GM12873 (cell line): ENCODE measurements around the gene SERGEF.

Experiments used
- TF ChIP-seq, protein P1 (sequence below): IDR thresholded peaks from 2 replicates; pipeline ENCODE4 v1.5.1; 2012; ENCODE audit warnings: low read depth, mild to moderate bottlenecking, moderate library complexity, low read length, control low read depth; ENCODE audit not compliant: insufficient read depth; ENCODE audit errors: missing control alignments

SERGEF gene

DNA sequence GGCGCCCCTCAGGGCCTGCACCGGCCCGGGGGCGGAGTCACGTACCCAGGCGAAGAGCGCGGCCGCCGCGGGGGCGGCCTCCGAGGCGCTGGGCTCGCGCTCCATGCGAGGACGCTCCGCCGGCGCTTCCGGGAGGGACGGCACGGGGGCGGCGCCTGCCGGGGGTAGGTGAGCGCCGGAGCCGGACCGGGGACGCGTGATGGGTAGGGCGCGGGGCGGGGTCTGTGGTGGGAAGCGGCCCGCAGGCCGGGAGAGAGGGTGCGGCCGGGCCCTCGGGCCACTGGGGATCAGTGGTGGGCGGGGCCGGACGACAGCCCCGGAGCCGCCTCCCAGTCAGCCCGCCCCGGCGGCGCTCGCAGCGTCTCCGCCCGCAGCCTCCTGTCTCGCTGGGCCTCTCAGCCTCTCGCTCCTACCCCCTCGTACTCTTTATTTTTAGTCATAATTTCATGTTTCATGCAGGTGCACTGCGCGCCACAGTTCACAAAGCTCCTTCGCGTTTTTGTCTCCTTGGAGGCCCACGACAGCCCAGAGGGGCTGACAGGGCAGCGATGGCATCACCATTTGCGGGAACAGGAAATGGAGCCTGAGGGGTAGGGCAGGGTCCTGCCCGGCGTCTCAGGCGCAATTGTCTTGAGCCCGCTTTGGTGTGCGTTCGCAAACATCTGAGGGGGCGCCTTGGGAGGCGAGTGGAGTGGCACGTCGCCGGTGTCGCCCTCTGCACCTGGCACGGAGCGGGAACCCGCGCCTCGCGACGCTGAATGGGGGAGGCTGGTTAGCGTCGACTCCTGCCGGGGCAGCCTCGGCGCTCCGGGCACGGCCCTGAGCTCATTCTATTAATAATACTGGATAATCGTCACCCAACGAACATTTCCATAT lies at the start of gene SERGEF:
SERGEF (minus strand) TSS at position 142 of the 876 bp plus-strand sequence; CDS start at position 105, 37 bp downstream.
- TF ChIP-seq, protein P1, sequence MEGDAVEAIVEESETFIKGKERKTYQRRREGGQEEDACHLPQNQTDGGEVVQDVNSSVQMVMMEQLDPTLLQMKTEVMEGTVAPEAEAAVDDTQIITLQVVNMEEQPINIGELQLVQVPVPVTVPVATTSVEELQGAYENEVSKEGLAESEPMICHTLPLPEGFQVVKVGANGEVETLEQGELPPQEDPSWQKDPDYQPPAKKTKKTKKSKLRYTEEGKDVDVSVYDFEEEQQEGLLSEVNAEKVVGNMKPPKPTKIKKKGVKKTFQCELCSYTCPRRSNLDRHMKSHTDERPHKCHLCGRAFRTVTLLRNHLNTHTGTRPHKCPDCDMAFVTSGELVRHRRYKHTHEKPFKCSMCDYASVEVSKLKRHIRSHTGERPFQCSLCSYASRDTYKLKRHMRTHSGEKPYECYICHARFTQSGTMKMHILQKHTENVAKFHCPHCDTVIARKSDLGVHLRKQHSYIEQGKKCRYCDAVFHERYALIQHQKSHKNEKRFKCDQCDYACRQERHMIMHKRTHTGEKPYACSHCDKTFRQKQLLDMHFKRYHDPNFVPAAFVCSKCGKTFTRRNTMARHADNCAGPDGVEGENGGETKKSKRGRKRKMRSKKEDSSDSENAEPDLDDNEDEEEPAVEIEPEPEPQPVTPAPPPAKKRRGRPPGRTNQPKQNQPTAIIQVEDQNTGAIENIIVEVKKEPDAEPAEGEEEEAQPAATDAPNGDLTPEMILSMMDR, result no peak

DNA sequence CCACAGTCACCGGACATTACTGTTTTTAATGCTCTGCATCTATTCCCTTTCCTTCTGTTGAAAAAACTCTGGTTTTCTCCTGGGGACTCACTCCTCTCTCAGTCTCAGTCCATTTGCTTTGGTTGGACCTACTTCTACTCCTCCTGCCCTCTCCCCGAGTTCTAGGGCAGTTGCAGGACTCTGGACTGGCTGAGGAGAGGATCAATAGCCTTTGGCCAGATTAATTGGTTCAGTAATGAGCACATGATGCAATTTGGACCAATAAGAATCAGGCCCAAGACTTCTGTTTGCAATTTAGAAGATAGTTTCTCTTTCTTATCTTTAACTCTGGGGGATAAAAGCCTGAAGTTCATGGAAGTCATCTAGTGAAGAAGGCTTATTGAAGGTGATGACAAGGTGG lies 48.5 kb upstream of the SERGEF start:
- TF ChIP-seq, protein P1, result no peak

DNA sequence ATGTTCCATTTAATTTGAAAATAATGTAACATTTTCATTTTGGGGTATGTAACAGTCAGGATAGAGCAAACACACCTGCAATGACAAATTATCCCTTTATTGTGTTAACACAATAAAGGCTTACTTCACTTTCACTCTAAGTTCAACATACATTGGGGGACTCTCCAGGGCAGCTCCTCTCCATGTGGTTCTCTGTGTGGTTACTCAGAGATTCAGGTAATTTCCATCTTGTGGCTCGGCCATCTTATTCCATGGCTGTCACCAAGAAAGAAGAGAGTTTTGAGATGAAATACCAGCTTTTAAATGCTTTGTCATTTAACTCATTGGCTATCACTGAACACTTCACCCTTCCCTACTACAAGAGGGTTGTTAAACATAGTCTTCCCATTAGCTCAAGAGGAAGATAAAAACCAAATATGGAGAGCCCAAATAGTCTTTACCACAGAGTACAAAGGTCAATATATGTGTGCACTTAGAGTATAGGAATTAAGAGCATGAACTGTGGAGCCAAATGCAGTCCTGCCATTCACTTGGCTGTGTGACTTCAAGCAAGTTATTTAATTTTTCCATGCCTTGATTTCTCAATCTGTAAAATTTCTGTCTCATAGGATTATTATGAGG lies 43.8 kb upstream of the SERGEF start:
- TF ChIP-seq, protein P1, result no peak

DNA sequence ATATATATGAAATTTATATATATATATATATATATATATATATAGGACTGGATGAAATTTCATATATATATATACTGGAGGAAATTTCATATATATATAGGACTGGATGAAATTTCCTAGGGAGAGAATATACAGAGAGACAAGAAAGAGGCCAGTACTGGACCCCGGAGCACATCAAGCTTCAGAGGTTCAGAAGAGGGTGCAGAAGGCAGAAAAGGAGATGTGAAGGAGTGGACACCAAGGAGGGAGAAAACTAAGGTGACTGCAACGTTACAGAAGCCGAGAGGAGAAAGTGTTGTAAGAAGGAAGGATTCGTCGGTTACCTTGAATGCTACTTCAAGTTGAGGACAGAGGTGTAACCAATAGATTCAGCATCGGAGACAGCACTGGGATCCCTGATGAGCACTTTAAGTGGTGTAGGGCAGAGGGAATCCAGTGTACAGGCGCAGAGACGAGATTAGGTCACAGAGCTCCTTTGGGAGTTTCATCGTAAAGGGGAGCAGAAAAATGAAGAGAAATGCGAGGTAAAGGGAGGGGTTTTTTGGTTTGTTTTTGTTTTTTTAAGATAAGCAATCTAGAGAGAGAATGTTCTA lies 41.8 kb upstream of the SERGEF start:
- TF ChIP-seq, protein P1, result no peak

DNA sequence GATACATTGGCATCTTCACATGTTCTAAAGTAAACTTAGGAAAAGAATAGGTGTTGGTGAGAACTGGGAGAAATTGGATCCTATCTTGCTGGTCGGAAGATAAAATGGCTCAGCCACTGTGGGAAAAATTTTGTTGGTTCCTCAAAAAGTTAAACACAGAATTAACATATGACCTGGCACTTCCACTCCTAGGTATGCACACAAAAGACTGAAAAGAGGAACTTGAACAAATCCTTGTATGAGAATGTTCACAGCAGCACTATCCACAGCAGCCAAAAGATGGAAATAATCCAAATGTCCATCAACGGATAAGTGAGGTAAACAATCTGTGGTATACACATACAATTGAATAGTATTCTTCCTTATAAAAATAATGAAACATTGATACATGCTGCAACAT lies 38.0 kb upstream of the SERGEF start:
- TF ChIP-seq, protein P1, result no peak

DNA sequence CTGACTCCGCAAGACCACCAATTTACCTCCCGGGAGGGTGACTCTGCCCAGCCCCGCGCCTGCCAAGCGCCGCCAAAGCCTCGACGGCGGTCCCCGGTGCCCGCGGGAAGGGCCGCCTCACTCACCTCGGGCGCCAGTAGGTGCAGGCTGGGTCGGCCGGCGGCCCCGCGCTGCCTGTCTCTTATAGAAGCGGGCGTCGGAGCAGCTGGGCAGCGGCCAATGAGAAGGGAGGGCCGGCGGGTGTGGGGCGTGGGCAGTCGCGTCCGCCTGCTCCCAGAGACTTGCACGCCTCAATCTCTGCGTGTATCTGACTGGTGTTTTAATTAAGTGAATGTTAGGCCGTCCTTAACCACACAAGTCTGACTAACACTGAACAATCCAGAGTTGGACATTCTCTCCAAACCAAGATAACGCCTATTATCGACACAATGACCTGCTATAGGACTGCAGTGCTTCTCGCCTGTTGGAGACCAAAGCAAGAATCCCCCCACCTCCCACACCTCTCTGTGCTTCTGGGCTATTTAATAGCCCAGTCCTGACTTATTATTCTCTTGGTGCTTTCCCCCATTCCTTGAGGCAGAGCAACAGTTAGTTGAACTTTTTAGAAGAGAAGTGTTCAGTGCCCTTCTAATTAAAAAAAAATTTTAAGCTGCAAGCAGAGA lies 33.4 kb upstream of the SERGEF start, which contains the start of gene TPH1:
TPH1 (minus strand) TSS at position 154 of the 662 bp plus-strand sequence. CDS start 5,507 bp downstream, outside the sequence.
- TF ChIP-seq, protein P1, result no peak
